ENCODE data around the gene TEX47.

TEX47 gene

GRCh38 chr7:88806280-88807037 lies 10.9 kb upstream of the TEX47 start:
- H3K4me3 ChIP-seq (replicated peaks; ENCODE audit: low read depth, low read length): no peak overlapping the region
- no peak for TF ChIP-seq CTCF (IDR thresholded peaks at IDR 0.05; ENCODE audit: low read depth, low read length, missing control alignments)
- DNase-seq (ENCODE audit: extremely low read depth, low read depth): no peak

GRCh38 chr7:88801046-88801445 lies 5.5 kb upstream of the TEX47 start:
- no peak overlapping the region for H3K4me3 ChIP-seq (replicated peaks; ENCODE audit: low read depth, low read length)
- no peak for DNase-seq (ENCODE audit: extremely low read depth, low read depth)
- TF ChIP-seq CTCF (IDR thresholded peaks at IDR 0.05; ENCODE audit: low read depth, low read length, missing control alignments): no peak

- no peak for TF ChIP-seq CTCF (IDR thresholded peaks at IDR 0.05; ENCODE audit: low read depth, low read length, missing control alignments)
- no peak for DNase-seq (ENCODE audit: extremely low read depth, low read depth)
- H3K4me3 ChIP-seq (replicated peaks; ENCODE audit: low read depth, low read length): no peak overlapping the region
Measured at GRCh38 chr7:88792361-88792760, 3.2 kb downstream of the TEX47 start.

- DNase-seq (ENCODE audit: extremely low read depth, low read depth): no peak
- H3K4me3 ChIP-seq (replicated peaks; ENCODE audit: low read depth, low read length): no peak overlapping the region
- TF ChIP-seq CTCF (IDR thresholded peaks at IDR 0.05; ENCODE audit: low read depth, low read length, missing control alignments): no peak
Measured at GRCh38 chr7:88791891-88792290, 3.6 kb downstream of the TEX47 start.

- TF ChIP-seq CTCF (IDR thresholded peaks at IDR 0.05; ENCODE audit: low read depth, low read length, missing control alignments): peak; percentile 15
- DNase-seq (ENCODE audit: extremely low read depth, low read depth): no peak
- H3K4me3 ChIP-seq (replicated peaks; ENCODE audit: low read depth, low read length): no peak overlapping the region
Measured at GRCh38 chr7:88789480-88790064, 6.0 kb downstream of the TEX47 start.

GRCh38 chr7:88787777-88788176 lies 7.8 kb downstream of the TEX47 start:
- no peak for TF ChIP-seq CTCF (IDR thresholded peaks at IDR 0.05; ENCODE audit: low read depth, low read length, missing control alignments)
- no peak for DNase-seq (ENCODE audit: extremely low read depth, low read depth)
- H3K4me3 ChIP-seq (replicated peaks; ENCODE audit: low read depth, low read length): no peak overlapping the region

All from HFF-Myc (cell line).